Kasumi-1 (cell line): ENCODE data around the gene MAST2.
"Not testable (repeated sequence)": the region's sequence is repeated elsewhere in the genome, so short reads cannot be mapped to it uniquely, and the experiment has no call there.

Experiments used
- DNase-seq, 2 experiments: peaks; one replicate each; lab custom pipeline; 2025; lab: John Stamatoyannopoulos, UW

MAST2 gene

DNA sequence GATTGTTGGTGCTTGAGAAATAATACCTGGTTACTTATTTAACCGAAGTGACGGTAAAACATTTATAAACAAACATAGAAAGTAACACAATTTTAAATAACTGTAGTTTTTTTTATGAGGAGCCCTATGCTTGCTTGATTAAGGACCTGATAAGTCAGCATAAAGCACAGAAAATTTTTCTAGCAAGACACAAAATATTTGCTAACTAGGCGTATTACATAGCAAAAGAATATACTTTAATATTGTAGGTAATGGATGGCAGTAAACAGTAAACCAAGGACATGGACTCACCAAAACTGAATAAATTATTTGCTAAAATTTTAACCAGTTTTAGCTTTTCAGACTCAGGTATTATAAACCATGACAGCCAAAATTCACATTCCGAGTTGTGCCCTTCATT, 90.9 kb downstream of the MAST2 start:
- DNase-seq: no peak

DNA sequence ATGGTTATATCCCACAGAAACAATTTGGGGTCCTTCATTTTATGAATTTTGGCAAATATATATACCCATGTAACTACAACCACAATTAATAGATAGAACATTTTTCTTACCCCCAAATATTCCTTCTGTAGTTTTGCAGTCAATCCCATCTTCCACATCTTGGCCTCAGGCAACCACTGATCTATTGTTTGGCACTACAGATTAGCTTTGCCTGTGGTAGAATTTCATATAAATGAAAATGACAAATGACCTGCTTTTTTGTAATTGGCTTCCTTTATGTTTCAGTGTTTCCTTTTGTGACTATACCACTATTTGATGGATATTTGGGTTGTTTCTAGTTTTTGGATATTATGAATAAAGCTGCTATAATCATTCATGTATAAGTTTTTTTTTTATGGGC, 91.5 kb downstream of the MAST2 start:
- DNase-seq: no peak

DNA sequence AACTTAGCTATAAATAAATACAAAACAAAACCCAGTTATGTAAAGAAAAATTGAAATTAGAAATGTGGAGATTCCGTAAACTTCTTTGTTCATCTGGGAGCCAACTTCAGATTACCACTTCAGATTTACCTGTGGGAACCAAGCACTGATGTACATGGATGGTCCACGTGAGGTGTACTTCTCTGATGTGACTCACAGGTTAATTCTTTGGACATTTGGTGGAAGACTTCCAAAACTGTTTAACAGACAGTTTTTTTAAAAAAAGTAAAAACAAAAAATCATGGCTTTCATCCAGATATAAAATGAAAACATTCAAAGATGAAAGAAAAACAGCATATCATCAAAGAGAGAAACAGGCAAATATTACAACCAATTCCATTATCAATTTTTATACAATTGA, 92.0 kb downstream of the MAST2 start:
- DNase-seq: no peak

GRCh38 chr1:45906883-45907282, 103.5 kb downstream of the MAST2 start:
- no peak for DNase-seq

DNA sequence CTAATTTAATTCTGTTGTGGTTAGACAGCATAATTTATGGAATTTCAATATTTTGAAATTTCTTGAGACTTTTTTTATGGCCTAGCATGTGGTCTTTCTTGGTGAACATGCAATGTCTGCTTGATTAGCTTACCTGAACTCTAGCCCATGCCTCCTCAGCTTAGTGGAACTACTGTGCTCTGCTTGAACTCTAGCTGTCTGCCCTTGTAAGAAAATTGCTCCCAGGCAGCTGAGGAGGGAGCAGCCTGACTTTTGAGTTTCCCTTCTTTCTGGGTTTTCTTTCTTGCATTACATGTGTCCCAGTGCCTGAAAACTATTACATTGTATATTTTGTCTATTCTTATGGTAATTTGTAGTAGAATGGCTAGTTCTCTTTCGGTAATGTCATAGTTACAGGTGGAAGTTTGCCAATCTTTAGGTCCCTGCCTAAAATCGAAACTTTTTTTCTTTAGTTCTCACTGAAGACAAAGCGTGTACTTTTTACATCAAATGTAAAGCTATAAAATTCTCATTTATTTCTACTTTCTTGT, 105.3 kb downstream of the MAST2 start:
- no peak for DNase-seq

DNA sequence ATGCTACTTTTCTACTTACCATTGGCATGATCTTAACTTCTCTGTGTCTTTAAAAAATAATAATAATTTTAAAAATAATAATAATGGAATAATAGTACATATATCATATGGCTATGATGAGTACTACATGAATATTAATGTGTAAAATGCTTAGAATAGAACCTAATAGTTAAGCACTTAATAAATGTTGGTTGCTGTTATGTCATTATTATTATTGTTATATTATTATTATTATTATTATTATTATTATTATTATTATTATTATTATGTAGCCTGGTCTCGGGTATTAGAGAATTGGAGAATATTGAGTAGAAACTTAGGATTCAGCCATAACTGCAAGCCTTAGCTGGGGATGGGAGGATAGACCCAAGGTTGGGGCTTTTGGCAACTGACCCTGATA, 108.2 kb downstream of the MAST2 start:
- DNase-seq: no peak

- no peak for DNase-seq
Measured at GRCh38 chr1:45913183-45913683, 109.8 kb downstream of the MAST2 start.

DNA sequence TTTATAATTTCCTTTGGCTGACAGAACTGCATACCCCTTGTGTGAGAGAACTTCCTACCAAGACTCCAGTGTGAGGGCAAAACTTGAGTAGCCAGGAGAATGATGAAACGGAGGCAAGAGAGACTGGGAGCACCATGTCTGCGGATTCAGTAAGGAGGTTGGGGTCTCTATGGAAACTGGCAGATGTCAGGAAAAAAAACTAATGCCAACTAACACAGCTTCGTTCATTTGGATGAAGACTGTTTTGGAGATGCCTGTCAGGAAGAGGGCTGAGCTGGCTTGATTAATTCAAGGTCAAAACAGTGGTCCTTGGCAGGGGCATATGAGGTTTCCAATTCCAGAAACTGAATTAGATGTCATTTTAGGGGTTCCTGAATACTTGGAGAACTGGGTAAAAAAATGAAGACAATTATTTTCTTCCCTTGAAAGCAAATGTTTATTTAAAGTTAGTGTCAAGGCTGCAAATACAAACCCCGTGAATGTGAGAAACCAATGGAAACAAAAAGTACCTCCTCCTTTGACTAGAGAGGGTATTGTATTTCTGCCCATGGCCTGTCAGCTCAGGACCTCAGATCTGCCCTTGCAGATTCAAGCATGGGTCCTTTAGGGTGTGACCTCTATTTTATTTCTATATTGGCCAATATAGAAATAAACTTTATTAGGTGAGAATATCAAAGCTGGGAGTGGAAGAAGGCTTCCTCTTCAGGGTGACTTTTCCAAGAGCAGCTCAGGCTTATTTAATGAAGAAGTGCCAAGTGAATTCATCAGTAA, 110.5 kb downstream of the MAST2 start:
- no peak for DNase-seq

- DNase-seq: no peak
Measured at GRCh38 chr1:45914836-45915235, 111.4 kb downstream of the MAST2 start.

DNA sequence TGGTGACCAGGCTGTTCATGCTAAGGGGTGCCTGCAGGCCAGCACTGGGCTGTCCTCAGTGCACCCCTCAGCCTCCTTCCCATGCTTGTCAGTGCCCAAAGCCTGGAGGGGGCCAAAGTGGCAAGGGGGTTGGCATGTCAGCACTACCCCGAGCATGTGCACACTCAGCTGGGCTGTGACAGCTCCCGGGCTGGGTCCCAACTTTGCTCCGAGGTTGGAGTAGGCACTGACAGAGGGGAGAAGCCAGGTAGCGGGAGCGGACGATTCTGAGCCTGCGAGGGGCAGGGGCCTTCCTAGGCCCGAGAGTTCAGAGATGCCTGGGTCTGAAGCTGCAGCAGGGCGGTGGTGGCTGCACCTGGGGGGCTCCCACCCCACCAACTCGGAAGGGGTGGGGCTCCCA, 119.0 kb downstream of the MAST2 start:
- DNase-seq: no peak

GRCh38 chr1:45922813-45923212, 119.4 kb downstream of the MAST2 start:
- no peak for DNase-seq

GRCh38 chr1:45923343-45923742, 119.9 kb downstream of the MAST2 start:
- DNase-seq: no peak

GRCh38 chr1:45924736-45925135, 121.3 kb downstream of the MAST2 start:
- no peak for DNase-seq

- DNase-seq: peak; percentile 19 to 36
Measured at GRCh38 chr1:45925728-45926287, 122.4 kb downstream of the MAST2 start.

DNA sequence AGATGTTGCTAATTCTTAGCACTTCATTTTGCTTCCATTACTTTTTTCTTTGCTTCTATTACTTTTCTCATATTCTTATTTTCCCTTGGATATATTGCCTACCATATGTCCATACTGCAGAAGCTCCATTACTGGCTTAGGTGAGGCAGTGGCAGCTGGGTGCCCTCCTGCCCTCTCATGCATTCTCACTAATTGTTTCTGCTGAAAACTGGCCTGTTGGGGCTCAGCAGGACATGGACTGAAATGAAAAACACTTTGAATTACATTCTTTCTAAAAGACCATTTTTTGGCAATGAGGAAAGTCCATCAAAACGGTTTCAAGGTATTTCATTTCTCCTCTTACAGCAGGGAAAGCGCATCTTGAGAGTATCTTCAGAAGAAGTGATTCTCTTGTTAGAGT, 122.9 kb downstream of the MAST2 start:
- DNase-seq: no peak

DNA sequence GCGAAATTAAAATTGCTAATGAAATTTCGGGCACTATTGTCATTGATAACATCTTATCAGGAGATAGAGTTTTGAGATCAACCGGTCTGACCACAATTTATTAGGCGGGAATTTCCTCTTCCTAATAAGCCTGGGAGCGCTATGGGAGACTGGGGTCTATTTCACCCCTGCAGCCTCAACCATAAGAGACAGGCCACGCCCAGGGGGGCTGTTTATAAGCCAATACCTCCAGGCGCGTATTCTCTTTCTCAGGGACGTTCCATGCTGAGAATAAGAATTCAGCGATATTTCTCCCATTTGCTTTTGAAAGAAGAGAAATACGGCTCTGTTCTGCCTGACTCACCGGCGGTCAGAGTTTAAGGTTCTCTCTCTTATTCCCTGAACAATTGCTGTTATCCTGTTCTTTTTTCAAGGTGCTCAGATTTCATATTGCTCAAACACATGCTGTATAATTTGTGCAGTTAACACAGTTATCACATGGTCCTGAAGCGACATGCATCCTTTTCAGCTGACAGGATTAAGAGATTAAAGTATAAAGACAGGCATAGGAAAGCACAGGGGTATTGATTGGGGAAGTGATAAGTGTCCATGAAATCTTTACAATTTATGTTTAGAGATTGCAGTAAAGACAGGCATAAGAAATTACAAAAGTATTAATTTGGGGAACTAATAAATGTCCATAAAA, 124.0 kb downstream of the MAST2 start:
- DNase-seq: not testable (repeated sequence)

DNA sequence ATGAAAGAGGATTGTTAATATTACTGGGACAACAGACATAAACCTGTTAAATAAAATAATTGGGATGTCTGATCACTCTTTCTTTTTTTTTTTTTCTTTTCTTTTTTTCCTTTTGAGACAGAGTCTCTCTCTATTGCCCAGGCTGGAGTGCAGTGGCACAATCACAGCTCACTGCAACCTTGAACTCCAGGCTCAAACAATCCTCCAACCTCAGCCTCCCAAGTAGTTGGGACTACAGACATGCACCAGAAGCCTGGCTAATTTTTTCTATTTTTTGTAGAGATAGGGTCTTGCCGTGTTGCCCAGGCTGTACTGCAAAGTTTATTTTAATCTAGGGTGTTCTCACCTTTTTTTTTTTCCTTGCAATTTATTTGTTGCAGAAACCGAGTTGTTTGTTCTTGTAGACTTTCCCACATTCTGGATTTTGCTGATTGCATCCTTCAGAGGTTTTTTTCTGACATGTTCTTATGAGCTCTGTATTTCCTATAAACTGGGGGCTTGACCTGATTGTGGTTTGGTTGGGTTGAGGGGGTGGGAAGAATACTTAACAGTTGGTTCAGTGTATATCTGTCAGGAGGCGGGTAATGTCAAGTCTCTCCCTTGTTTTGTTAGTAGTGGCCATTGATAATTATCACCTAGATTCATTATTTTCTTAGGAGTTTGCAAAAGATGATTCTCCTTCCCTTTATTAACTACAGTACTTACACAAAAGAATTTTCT, 125.2 kb downstream of the MAST2 start:
- no peak for DNase-seq

DNA sequence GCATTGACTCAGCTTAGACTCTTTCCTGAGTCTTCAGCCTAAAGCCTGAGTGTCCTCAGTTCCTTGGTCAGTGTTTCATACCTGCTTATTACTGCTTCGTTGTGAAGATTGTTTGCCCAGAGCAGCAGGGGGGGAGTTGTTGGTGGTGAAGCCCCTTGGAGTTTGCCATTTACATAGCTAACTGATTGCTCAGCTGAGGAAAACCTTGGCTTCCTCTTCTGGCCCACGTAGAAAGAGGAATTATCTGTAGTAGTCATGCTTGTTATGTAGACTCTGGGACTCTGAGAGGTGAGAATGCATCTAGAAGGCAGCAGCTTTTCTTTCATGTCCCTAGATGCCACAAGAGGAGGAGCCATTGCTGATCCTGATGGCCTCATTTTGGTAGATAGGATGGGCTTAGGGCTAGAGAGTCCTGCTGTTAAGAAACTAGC, 125.9 kb downstream of the MAST2 start:
- peak; percentile 55 to 71 for DNase-seq

- no peak for DNase-seq
Measured at GRCh38 chr1:45930258-45931150, 127.1 kb downstream of the MAST2 start.

DNA sequence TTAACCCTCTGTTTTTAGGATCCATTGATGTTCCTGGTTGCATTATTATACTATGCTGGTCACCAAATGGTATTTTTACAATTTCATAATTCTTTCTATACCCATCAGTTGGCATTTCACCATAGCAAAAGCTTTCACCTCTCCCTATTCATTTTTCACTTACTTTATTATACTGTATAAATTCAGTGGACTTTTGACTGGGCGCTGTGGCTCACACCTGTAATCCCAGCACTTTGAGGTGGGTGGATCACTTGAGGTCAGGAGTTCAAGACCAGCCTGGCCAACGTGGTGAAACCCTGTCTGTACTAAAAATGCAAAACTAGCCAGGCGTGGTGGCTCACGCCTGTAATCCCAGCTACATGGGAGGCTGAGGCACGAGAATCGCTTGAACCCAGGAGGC, 128.8 kb downstream of the MAST2 start:
- not testable (repeated sequence) for DNase-seq

- no peak for DNase-seq
Measured at GRCh38 chr1:45934947-45935346, 131.5 kb downstream of the MAST2 start.
